ENCODE data around the gene SMIM26.

GRCh38 chr20:18543216-18543615, 24.0 kb upstream of the SMIM26 start:
- TF ChIP-seq CTCF (conservative IDR thresholded peaks at IDR 0.05; ENCODE audit: low read depth, low read length) = no peak
- TF ChIP-seq EZH2 (IDR thresholded peaks at IDR 0.05; ENCODE audit: borderline replicate concordance, low read depth, low read length, poor library complexity, severe bottlenecking) = no peak

Data from A673 (cell line).